H1 (cell line): ENCODE results near the gene PCP4. TPM values are rescaled to one million over a fixed set of nuclear protein-coding genes. Genes with fewer than 3 reads are reported as not detected.

Source experiments
- BCL11A ChIP-seq, 2 experiments: IDR thresholded peaks; one replicate each; pipeline ENCODE4 v1.6.1; 2011; ENCODE audit warnings: low read depth in 2 of 2, low read length in 2 of 2, mild to moderate bottlenecking in 2 of 2
- CTCF ChIP-seq, 3 experiments: IDR thresholded peaks; 1 replicate in 2 of 3; 2 replicates in 1 of 3; pipeline versions ENCODE4 v1.5.1 to v1.6.1; 2011; ENCODE audit warnings: low read length in 3 of 3, mild to moderate bottlenecking in 3 of 3, inconsistent platforms in 2 of 3, low read depth in 1 of 3, moderate library complexity in 1 of 3; ENCODE audit not compliant: insufficient read depth in 1 of 3; ENCODE audit errors: control extremely low read depth in 1 of 3
- E2F6 ChIP-seq: IDR thresholded peaks from 2 replicates; pipeline ENCODE4 v1.6.1; 2012; ENCODE audit warnings: inconsistent platforms
- EP300 ChIP-seq, 2 experiments: IDR thresholded peaks; 1 replicate in 1 of 2; 2 replicates in 1 of 2; pipeline ENCODE4 v1.6.1; 2011 to 2012; ENCODE audit warnings: low read depth in 2 of 2, low read length in 2 of 2, mild to moderate bottlenecking in 2 of 2, borderline replicate concordance in 1 of 2, inconsistent platforms in 1 of 2, moderate library complexity in 1 of 2
- KDM4A ChIP-seq: IDR thresholded peaks from one replicate; pipeline ENCODE4 v1.7.1; 2012; ENCODE audit warnings: low read depth, mild to moderate bottlenecking, moderate library complexity, low read length, inconsistent platforms; ENCODE audit not compliant: severe bottlenecking
- POU5F1 ChIP-seq: IDR thresholded peaks from 2 replicates; pipeline ENCODE4 v1.6.1; 2011; ENCODE audit warnings: low read depth, mild to moderate bottlenecking, low read length, moderate library complexity
- RFX5 ChIP-seq: IDR thresholded peaks from 2 replicates; pipeline ENCODE4 v1.6.1; 2011; ENCODE audit warnings: low read depth, low read length, improper control_type of control experiment, borderline replicate concordance
- SAP30 ChIP-seq: fragments of 300-600 bp; sonication (generic); IDR thresholded peaks from 2 replicates; pipeline ENCODE4 v1.7.1; 2012; ENCODE audit warnings: low read length, moderate library complexity, mild to moderate bottlenecking, inconsistent platforms; ENCODE audit not compliant: insufficient read depth, insufficient replicate concordance
- polyA plus RNA-seq, 7 experiments: library from polyadenylated mRNA; depleted of rRNA in 3 of 7; stranded (reverse) in 5 of 7; unstranded in 2 of 7; fragments of >200 nt in 5 of 7; fragments of 200-250 nt in 2 of 7; gene quantifications; 1 replicate in 5 of 7; 2 replicates in 1 of 7; 4 replicates in 1 of 7; pipeline versions ENCODE4 v1.2.1 to v1.2.3, GENCODE V29; 2011 to 2013; ENCODE audit warnings: missing spikeins in 2 of 7, mixed read lengths in 2 of 7
- total RNA-seq: library from RNA; stranded (reverse); fragmentation: NEBNext Ultra II Directional; extraction: Animal tissue kit (Norgen Biotek cat#: 25700); gene quantifications from 2 replicates; pipeline ENCODE4 v1.2.1, GENCODE V29; 2021

Gene PCP4
- total and polyA plus RNA-seq, 2 of the 8 experiments (the other 6 are each of a cell fraction or from before 2014, with no cell fraction given), result 1.8 to 2.4 TPM

- TF ChIP-seq CTCF (IDR thresholded peaks at IDR 0.05; ENCODE audit: control extremely low read depth in 1 of 3, insufficient read depth in 1 of 3, low read depth in 1 of 3, low read length in 3 of 3), result no peak
- TF ChIP-seq POU5F1, result no peak
- no peak for TF ChIP-seq EP300 (IDR thresholded peaks at IDR 0.05; ENCODE audit: borderline replicate concordance in 1 of 2, low read depth in 2 of 2, low read length in 2 of 2)
- TF ChIP-seq RFX5, result no peak
- TF ChIP-seq BCL11A (IDR thresholded peaks at IDR 0.05; ENCODE audit: low read depth in 2 of 2, low read length in 2 of 2), result no peak
- no peak for TF ChIP-seq E2F6
- TF ChIP-seq SAP30, result no peak
- no peak for TF ChIP-seq KDM4A
Measured at GRCh38 chr21:39885119-39885848, 18.0 kb downstream of the PCP4 start (continued).
